ENCODE results near the gene HCK.

Gene HCK

GRCh38 chr20:32057656-32058184 lies 5.7 kb downstream of the HCK start:
- no peak for DNase-seq (ENCODE audit: low read depth)

GRCh38 chr20:32059189-32059588 lies 7.1 kb downstream of the HCK start:
- DNase-seq (ENCODE audit: low read depth): no peak

DNA sequence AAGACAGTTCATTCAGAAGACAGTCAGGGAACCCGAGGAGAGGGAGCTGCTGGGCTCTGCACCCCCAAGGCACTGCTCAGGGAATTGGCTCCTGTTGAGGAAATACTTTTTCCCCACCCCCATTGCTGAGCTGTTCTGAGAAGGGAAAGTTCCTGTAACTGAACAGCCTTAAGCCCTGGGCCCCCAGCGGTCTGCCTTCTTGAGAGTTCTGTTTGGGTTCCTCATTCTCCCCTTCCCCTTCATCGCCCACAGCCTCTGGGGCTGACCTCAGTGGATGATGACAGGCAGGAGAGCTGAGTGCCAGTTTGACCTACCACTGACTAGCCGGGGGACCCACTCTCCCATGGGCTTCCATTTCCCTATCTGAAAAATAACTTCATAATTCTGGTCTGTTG lies 10.7 kb downstream of the HCK start:
- no peak for DNase-seq (ENCODE audit: low read depth)

DNA sequence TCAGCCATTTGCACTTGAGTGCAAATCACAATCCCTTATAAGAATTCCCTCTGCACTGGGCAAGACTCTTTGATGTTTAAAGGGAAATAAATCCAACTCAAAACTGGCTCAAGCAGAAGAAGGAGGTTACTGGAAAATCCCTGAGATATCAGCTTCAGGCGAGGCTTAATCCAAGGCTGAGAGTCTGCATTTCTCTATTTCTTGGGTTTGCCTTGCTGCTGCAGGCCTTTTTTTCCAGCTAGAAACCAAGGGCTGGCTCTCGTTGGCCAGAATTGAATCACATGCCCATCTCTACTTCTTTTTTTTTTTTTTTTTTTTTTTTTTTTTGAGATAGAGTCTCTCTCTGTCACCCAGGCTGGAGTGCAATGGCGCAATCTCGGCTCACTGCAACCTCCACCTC lies 11.7 kb downstream of the HCK start:
- no peak for DNase-seq (ENCODE audit: low read depth)

GRCh38 chr20:32064667-32065066 lies 12.6 kb downstream of the HCK start:
- no peak for DNase-seq (ENCODE audit: low read depth)

DNA sequence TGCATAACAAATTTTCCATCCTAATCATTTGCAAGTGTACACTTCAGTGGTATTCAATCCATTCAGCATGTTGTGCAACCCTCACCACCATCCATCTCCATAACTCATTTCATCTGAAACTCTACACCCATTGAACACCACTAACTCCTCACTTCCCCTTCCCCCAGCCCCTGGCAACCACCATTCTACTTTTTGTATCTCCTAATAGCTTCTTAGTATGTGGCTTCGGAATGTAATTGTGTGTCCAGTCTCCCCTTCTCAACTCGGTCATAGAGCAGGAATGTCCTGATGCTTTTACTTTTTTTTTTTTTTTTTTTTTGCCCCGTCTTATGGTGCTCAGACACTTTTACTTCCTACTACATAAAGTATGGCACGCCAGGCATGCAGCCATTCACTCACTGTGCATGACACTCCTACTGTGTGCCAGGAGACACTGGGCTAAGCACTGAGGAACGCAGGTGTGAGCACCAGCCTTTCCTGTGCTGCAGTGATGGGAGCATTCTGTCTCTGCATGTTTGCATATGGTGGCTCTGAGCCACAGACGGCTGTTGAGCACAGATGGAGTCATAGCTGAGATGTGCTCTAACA lies 15.3 kb downstream of the HCK start:
- DNase-seq (ENCODE audit: low read depth): no peak

DNA sequence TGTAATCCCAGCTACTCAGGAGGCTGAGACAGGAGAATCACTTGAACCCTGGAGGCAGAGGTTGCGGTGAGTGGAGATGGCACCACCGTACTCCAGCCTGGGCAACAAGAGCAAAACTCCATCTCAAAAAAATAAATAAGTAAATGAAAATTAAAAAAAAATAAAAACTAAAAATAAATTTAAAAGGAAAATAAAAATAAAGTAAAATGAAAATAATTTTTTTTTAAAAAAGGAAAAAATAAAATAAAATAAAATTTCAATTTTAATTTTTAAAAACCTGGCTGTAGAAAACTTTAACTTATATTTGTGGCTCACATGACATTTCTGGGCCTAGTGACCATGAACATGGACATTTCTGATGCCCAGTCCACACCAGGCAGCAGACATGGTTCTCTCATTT lies 16.1 kb downstream of the HCK start:
- DNase-seq (ENCODE audit: low read depth): no peak

GRCh38 chr20:32069711-32070110 lies 17.7 kb downstream of the HCK start:
- no peak for DNase-seq (ENCODE audit: low read depth)

DNA sequence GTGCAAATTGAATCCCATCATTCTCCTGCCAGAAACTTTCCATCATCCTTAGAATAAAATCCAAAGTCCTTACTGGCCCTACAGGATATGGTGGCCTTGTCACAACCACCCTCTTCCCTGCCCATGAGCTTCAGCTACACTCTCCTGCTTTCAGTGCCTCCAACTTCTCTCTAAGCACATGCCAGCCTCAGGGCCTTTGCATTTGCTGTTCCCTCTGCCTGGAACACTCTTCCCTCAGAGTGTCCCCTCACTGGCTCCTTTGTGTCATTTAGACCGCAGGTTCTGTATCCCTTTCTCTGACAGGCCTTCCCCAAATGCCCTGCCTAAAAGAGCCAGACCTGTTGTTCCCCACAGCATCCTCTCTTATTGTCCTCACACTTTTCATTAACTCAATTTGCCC lies 18.2 kb downstream of the HCK start:
- no peak for DNase-seq (ENCODE audit: low read depth)

GRCh38 chr20:32070690-32071213 lies 18.7 kb downstream of the HCK start:
- no peak for DNase-seq (ENCODE audit: low read depth)

DNA sequence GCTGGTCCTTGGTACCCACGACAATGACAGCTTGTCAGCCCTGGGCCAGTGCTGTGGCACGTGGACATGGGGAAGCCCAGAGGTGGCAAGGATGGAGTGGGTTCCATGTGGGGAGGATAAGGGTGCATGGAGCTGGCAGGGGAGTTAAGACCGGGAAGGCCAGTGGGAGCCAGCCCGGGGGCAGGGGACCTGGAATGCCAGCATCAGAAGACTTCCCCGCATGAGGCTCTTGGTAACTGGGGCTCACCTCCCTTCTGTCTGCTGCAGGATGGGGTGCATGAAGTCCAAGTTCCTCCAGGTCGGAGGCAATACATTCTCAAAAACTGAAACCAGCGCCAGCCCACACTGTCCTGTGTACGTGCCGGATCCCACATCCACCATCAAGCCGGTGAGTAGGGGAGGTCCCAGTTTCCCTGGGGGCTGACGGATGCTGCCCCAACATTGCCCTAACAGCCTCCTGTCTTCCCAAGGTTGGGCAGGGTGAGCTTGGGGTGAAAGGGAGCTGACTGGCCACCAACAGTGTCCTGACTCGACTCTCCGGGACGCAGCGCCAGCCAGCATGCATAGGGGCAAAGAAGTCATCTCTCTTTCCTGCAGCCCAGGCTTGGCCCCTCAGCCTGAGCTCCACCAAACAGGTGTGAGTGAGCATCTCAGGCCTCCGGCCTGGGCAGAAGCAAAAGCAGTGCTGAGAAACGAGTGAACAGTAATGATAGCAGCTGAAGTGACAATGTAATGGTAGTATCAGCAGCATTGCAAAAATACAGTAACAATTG lies 19.5 kb downstream of the HCK start:
- no peak for DNase-seq (ENCODE audit: low read depth)

DNA sequence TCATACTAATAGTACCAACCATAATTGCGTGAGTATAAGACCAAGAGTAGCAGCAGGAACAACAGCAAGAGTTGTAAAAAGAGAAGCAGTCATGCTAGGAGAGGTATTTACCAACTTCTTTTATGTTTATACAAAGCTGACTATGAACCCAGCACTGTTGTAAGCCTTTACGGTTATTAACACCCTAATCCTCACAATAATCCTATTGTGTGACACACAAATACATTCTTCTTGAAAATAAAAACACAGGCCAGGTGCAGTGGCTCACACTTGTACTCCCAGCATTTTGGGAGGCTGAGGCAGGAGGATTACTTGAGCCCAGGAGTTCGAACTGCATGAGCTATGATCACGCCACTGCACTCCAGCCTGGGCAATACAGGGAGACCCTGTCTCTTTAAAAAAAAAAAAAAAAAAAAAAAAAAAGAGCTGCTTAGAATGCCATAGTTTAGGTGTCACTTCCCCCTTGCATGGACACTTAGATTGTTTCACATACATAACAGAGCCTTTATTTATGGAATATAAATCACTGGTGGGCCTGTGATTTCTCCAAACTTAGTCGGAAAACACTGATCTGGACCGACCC lies 20.2 kb downstream of the HCK start:
- no peak for DNase-seq (ENCODE audit: low read depth)

DNA sequence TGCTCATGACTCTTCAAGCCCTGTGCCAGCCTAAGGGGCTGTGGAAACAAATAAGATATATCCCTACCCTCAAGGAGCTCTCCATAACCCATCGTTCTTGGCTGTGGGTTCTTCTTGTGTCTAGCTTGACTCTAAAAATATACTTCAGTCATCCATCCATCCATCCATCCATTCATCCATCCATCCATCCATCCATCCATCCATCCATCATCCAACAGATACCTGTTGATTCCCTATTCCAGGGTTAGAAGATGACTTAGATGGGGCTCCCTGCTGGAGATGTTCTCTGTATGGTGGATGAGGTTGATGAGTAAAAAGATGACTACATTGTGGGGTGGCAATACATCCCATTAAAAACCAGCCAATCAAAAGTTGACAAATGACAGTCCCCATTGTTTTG lies 23.5 kb downstream of the HCK start:
- no peak for DNase-seq (ENCODE audit: low read depth)

GRCh38 chr20:32077190-32077589 lies 25.1 kb downstream of the HCK start:
- no peak for DNase-seq (ENCODE audit: low read depth)

DNA sequence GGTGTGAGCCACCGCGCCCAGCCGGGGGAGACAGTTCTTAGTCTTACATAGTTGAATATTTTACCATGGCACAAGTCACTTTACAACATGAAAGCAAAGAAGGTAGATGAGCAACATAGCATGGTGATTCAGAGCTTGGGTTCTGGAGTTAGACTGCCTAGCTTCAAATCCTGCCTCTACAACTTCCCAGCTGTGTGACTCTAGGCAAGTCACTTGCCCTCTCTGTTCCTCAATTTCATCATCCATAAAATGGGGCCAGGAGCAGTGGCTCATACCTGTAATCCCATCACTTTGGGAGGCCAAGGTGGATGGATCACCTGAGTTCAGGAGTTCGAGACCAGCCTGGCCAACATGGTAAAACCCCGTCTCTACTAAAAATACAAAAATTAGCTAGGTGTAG lies 26.3 kb downstream of the HCK start:
- no peak for DNase-seq (ENCODE audit: low read depth)

- DNase-seq (ENCODE audit: low read depth): no peak
These were observed 26.7 kb downstream of the HCK start for GRCh38 chr20:32078791-32079190.

GRCh38 chr20:32079655-32080109 lies 27.6 kb downstream of the HCK start:
- DNase-seq (ENCODE audit: low read depth): no peak

GRCh38 chr20:32080783-32081182 lies 28.7 kb downstream of the HCK start:
- DNase-seq (ENCODE audit: low read depth): no peak

DNA sequence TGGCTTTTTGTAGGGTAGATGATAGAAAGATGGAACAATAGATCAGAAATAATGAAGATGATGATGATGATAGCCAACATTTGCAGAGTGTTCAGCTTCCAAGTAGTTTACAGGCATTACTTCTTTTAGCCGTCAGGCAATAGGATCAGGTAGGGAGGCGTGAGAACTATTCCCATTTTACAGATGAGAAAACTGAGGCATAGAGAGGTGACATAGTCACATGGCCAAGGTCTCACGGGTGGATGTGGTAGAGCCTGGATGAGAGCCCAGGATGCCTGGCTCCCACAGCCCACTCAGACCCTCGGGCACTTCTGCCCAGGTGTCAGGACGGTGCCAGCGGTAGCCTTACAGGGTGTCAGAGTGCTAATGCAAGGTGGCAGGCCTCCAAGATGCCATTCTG lies 31.4 kb downstream of the HCK start:
- no peak for DNase-seq (ENCODE audit: low read depth)

GRCh38 chr20:32087070-32087469 lies 35.0 kb downstream of the HCK start:
- no peak for DNase-seq (ENCODE audit: low read depth)

GRCh38 chr20:32088759-32089158 lies 36.7 kb downstream of the HCK start:
- no peak for DNase-seq (ENCODE audit: low read depth)

DNA sequence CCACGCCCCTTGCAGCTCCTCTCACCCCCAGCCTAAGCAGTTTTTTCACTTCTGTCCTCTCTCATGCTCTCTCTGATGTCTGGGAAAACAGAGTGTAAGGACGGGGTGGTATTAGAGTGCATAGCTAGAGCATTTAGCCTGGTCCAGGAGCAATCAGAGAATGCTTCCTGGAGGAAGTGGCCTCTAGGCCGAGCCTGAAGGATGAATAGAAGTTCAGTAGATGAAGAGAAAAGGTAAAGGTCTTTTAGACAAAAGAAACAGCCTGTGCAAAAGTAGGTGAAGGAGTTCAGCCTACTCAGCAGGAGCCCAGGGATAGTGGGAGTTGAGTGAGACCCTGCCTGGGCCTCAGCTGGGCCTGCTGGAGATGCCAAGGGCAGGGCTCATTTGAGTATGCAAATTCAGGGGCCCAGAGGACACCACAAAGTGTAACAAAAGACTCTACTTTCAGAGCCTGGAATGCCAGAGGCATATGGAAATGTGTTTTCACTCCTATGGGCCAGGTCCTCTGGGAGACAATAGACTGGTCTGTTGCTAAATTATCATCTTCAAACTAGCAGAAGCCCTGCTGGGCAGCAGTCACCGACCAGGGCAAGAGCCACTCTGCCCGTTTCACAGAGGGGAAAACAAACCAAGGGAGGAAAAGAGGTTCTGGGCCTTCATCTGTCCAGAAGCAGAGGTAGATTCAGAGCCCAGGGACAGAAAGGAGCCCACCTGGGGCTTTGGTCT lies 37.8 kb downstream of the HCK start:
- no peak for DNase-seq (ENCODE audit: low read depth)

Measured in T follicular helper cell (primary cell).